ENCODE data around the gene CCDC141. TPM values are rescaled to one million over a fixed set of nuclear protein-coding genes. Genes with fewer than 3 reads are reported as not detected.
"Not testable (repeated sequence)": the region's sequence is repeated elsewhere in the genome, so short reads cannot be mapped to it uniquely, and the experiment has no call there.

Gene CCDC141
- total and polyA plus RNA-seq, 3 experiments from 2014 or later: 1.6 to 3.9 (median 2.1) TPM

GRCh38 chr2:179024445-179024844 lies 25.5 kb downstream of the CCDC141 start:
- Histone ChIP-seq H3K27me3 (ENCODE audit: insufficient read depth, low read length, poor library complexity, severe bottlenecking) (no peaks in the 10 kb centered on the region), H3K4me1 (ENCODE audit: insufficient read depth, low read length) (no peaks in the 10 kb centered on the region), H3K9me3 (ENCODE audit: low read length) (no peaks in the 10 kb centered on the region), H3K36me3 (ENCODE audit: insufficient read depth, low read length) (no peaks in the 10 kb centered on the region), H3K4me3 (ENCODE audit: low read length) (no peak overlapping the region), H3K27ac (ENCODE audit: low read depth, low read length) (no peak overlapping the region)
- H3K36me3 Mint-ChIP-seq: peaks cover 6 to 7% (median 7%) of the 10 kb centered on the region in 3 donors
- H3K9me3 Mint-ChIP-seq: peaks cover 4 to 23% (median 9%) of the 10 kb centered on the region in 5 donors
- H3K27me3 Mint-ChIP-seq: no peaks in the 10 kb centered on the region
- H3K27ac Mint-ChIP-seq: peak overlapping the region in 2 of 8 donors; percentile 14 to 61
- ChIA-PET CTCF (no interaction called here), POLR2A (no interaction called here)
- DNase-seq: no peak
- peaks cover 12 to 18% (median 14%) of the 10 kb centered on the region in 3 donors for H3K4me1 Mint-ChIP-seq
- H3K4me3 Mint-ChIP-seq: no peak overlapping the region

DNA sequence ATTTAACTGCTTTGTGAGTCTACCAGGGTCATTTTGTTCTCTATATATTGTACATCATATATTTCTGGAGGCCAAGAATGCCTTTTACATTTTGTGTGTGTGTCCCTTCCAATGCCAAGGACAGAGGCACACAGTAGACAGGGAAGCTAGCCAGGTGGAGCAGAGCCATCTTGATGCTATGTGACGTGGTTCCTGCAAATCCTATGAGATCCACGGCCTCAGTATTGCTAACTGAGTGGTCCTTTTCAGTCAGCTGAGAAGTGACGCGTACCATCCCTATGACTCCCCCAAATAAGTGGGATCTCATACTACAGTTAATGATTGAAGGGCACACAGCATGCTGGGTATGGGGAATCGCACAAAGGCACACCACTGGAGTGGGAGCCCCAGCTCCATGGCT lies 27.3 kb downstream of the CCDC141 start:
- H3K36me3 Mint-ChIP-seq: peaks cover 2 to 4% (median 3%) of the 10 kb centered on the region in 3 donors
- ChIA-PET CTCF (no interaction called here), POLR2A (no interaction called here)

DNA sequence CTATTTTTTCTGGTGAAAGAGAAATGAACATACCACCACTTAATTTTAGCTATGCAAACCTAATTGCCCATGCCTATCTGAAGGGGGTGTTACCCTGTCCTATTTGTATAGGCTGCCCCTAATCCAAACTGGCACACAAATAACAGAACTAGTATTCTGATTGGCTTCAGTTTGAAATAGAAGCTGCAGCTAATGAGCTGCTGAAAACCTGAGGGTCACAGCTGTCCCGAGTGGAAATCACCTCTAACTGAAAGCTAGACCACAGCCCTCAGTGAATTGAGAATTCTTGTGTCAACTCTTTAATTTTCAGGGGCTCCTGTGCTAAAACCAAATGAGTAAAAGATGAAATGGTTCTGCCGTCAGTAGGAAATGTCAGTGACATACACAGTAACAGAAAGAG lies 28.7 kb downstream of the CCDC141 start:
- no peak overlapping the region for H3K27ac Mint-ChIP-seq
- peaks cover 18 to 28% (median 25%) of the 10 kb centered on the region in 3 donors for H3K4me1 Mint-ChIP-seq
- Histone ChIP-seq H3K36me3 (ENCODE audit: insufficient read depth, low read length) (no peaks in the 10 kb centered on the region), H3K9me3 (ENCODE audit: low read length) (no peaks in the 10 kb centered on the region), H3K27me3 (ENCODE audit: insufficient read depth, low read length, poor library complexity, severe bottlenecking) (no peaks in the 10 kb centered on the region), H3K4me1 (ENCODE audit: insufficient read depth, low read length) (no peaks in the 10 kb centered on the region), H3K4me3 (ENCODE audit: low read length) (no peak overlapping the region), H3K27ac (ENCODE audit: low read depth, low read length) (no peak overlapping the region)
- CTCF ChIA-PET: no interaction called here
- H3K4me3 Mint-ChIP-seq: peak overlapping the region in 2 of 7 donors; percentile 2 to 59
- no peak for DNase-seq
- POLR2A ChIA-PET: no interaction called here
- peaks cover 0 to 3% (median 0%) of the 10 kb centered on the region in 5 donors for H3K9me3 Mint-ChIP-seq
- H3K27me3 Mint-ChIP-seq: no peaks in the 10 kb centered on the region
- H3K36me3 Mint-ChIP-seq: peaks cover 0 to 2% (median 2%) of the 10 kb centered on the region in 3 donors

More for the DNA sequence above, 27.3 kb downstream of the CCDC141 start:
- H3K4me3 Mint-ChIP-seq: peak overlapping the region in 1 of 7 donors; percentile 35
- peaks cover 17 to 28% (median 24%) of the 10 kb centered on the region in 3 donors for H3K4me1 Mint-ChIP-seq
- no peak overlapping the region for H3K4me3 ChIP-seq (ENCODE audit: low read length)
- H3K27me3 ChIP-seq (ENCODE audit: insufficient read depth, low read length, poor library complexity, severe bottlenecking): no peaks in the 10 kb centered on the region
- DNase-seq: no peak
- no peaks in the 10 kb centered on the region for H3K4me1 ChIP-seq (ENCODE audit: insufficient read depth, low read length)
- H3K27ac ChIP-seq (ENCODE audit: low read depth, low read length): no peak overlapping the region
- H3K27ac Mint-ChIP-seq: peak overlapping the region in 1 of 8 donors; percentile 24
- H3K27me3 Mint-ChIP-seq: no peaks in the 10 kb centered on the region
- no peaks in the 10 kb centered on the region for H3K36me3 ChIP-seq (ENCODE audit: insufficient read depth, low read length)
- peaks cover 2 to 15% (median 7%) of the 10 kb centered on the region in 5 donors for H3K9me3 Mint-ChIP-seq
- no peaks in the 10 kb centered on the region for H3K9me3 ChIP-seq (ENCODE audit: low read length)

GRCh38 chr2:179020156-179020750 lies 29.7 kb downstream of the CCDC141 start:
- H3K4me3 ChIP-seq (ENCODE audit: low read length): no peak overlapping the region
- CTCF ChIA-PET: interaction anchor here (0.8 to 1.6 kb wide), 3 partner anchors 11 to 107 kb away, joined by 3 to 12 read pairs (median 4); partner anchors contain the start of gene CCDC141
- Mint-ChIP-seq H3K27ac (no peak overlapping the region), H3K36me3 (no peaks in the 10 kb centered on the region), H3K9me3 (no peaks in the 10 kb centered on the region), H3K4me3 (no peak overlapping the region), H3K27me3 (no peaks in the 10 kb centered on the region), H3K4me1 (peaks cover 18 to 24% (median 19%) of the 10 kb centered on the region in 3 donors)
- H3K4me1 ChIP-seq (ENCODE audit: insufficient read depth, low read length): no peaks in the 10 kb centered on the region
- peak in 2 of 5 donors; percentile 28 to 55 for DNase-seq
- no peaks in the 10 kb centered on the region for H3K36me3 ChIP-seq (ENCODE audit: insufficient read depth, low read length)
- H3K27me3 ChIP-seq (ENCODE audit: insufficient read depth, low read length, poor library complexity, severe bottlenecking): no peaks in the 10 kb centered on the region
- POLR2A ChIA-PET: no interaction called here
- no peak overlapping the region for H3K27ac ChIP-seq (ENCODE audit: low read depth, low read length)
- H3K9me3 ChIP-seq (ENCODE audit: low read length): no peaks in the 10 kb centered on the region

- Mint-ChIP-seq H3K36me3 (no peaks in the 10 kb centered on the region), H3K4me3 (no peak overlapping the region), H3K9me3 (no peaks in the 10 kb centered on the region), H3K27me3 (no peaks in the 10 kb centered on the region), H3K4me1 (peaks cover 12 to 14% (median 13%) of the 10 kb centered on the region in 3 donors), H3K27ac (no peak overlapping the region)
- Histone ChIP-seq H3K27me3 (ENCODE audit: insufficient read depth, low read length, poor library complexity, severe bottlenecking) (no peaks in the 10 kb centered on the region), H3K4me1 (ENCODE audit: insufficient read depth, low read length) (no peaks in the 10 kb centered on the region), H3K36me3 (ENCODE audit: insufficient read depth, low read length) (no peaks in the 10 kb centered on the region), H3K4me3 (ENCODE audit: low read length) (no peak overlapping the region), H3K27ac (ENCODE audit: low read depth, low read length) (no peak overlapping the region), H3K9me3 (ENCODE audit: low read length) (no peaks in the 10 kb centered on the region)
- no peak for DNase-seq
- ChIA-PET CTCF (interaction anchor here (0.8 to 1.6 kb wide), 2 partner anchors 12 to 30 kb away, joined by 4 to 12 read pairs; partner anchors contain the start of gene CCDC141), POLR2A (no interaction called here)
Observed at GRCh38 chr2:179019260-179019659, 30.7 kb downstream of the CCDC141 start.

- no peak overlapping the region for H3K4me3 Mint-ChIP-seq
- no peak overlapping the region for H3K27ac Mint-ChIP-seq
- H3K4me1 Mint-ChIP-seq: peaks cover 10% of the 10 kb centered on the region in 3 donors
- no peak overlapping the region for H3K4me3 ChIP-seq (ENCODE audit: low read length)
- H3K9me3 Mint-ChIP-seq: peaks cover 0 to 8% (median 3%) of the 10 kb centered on the region in 5 donors
- ChIA-PET CTCF (no interaction called here), POLR2A (no interaction called here)
- no peaks in the 10 kb centered on the region for H3K27me3 ChIP-seq (ENCODE audit: insufficient read depth, low read length, poor library complexity, severe bottlenecking)
- H3K36me3 Mint-ChIP-seq: no peaks in the 10 kb centered on the region
- no peaks in the 10 kb centered on the region for H3K4me1 ChIP-seq (ENCODE audit: insufficient read depth, low read length)
- no peak for DNase-seq
- no peaks in the 10 kb centered on the region for H3K9me3 ChIP-seq (ENCODE audit: low read length)
- H3K27me3 Mint-ChIP-seq: no peaks in the 10 kb centered on the region
- H3K36me3 ChIP-seq (ENCODE audit: insufficient read depth, low read length): no peaks in the 10 kb centered on the region
- H3K27ac ChIP-seq (ENCODE audit: low read depth, low read length): no peak overlapping the region
Observed at GRCh38 chr2:179017773-179018357, 32.1 kb downstream of the CCDC141 start.

DNA sequence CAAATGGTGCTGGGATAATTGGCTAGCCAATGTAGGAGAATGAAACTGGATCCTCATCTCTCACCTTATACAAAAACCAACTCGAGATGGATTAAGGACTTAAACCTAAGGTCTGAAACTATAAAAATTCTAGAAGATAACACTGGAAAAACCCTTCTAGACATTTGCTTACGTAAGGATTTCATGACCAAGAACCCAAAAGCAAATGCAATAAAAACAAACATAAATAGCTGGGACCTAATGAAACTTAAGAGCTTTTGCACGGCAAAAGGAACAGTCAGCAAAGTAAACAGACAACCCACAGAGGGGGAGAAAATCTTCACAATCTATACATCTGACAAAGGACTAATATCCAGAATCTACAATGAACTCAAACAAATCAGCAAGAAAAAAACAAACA lies 35.7 kb downstream of the CCDC141 start:
- H3K36me3 Mint-ChIP-seq; H3K36me3 ChIP-seq (ENCODE audit: insufficient read depth, low read length); POLR2A ChIA-PET; DNase-seq; H3K4me3 Mint-ChIP-seq; H3K27ac Mint-ChIP-seq; H3K27ac ChIP-seq (ENCODE audit: low read depth, low read length); H3K27me3 Mint-ChIP-seq; H3K4me3 ChIP-seq (ENCODE audit: low read length); H3K4me1 ChIP-seq (ENCODE audit: insufficient read depth, low read length); CTCF ChIA-PET; H3K27me3 ChIP-seq (ENCODE audit: insufficient read depth, low read length, poor library complexity, severe bottlenecking); H3K9me3 ChIP-seq (ENCODE audit: low read length): not testable (repeated sequence)
- Mint-ChIP-seq H3K4me1 (peaks cover 7 to 10% (median 10%) of the 10 kb centered on the region in 3 donors), H3K9me3 (peaks cover 7 to 21% (median 12%) of the 10 kb centered on the region in 5 donors)

GRCh38 chr2:179005976-179006375 lies 44.0 kb downstream of the CCDC141 start:
- ChIA-PET POLR2A (no interaction called here), CTCF (no interaction called here)
- Mint-ChIP-seq H3K4me1 (no peaks in the 10 kb centered on the region), H3K27me3 (no peaks in the 10 kb centered on the region), H3K36me3 (peaks cover 3 to 5% (median 5%) of the 10 kb centered on the region in 3 donors), H3K4me3 (no peak overlapping the region), H3K27ac (no peak overlapping the region), H3K9me3 (peaks cover 4 to 14% (median 8%) of the 10 kb centered on the region in 5 donors)
- Histone ChIP-seq H3K4me3 (ENCODE audit: low read length) (no peak overlapping the region), H3K27me3 (ENCODE audit: insufficient read depth, low read length, poor library complexity, severe bottlenecking) (no peaks in the 10 kb centered on the region), H3K9me3 (ENCODE audit: low read length) (no peaks in the 10 kb centered on the region), H3K36me3 (ENCODE audit: insufficient read depth, low read length) (no peaks in the 10 kb centered on the region), H3K27ac (ENCODE audit: low read depth, low read length) (no peak overlapping the region), H3K4me1 (ENCODE audit: insufficient read depth, low read length) (no peaks in the 10 kb centered on the region)
- DNase-seq: no peak

Data from CD8-positive, alpha-beta memory T cell (primary cell).